ENCODE data around the gene MAB21L1. TPM values are rescaled to one million over a fixed set of nuclear protein-coding genes. Genes with fewer than 3 reads are reported as not detected.

Gene MAB21L1
- total and polyA plus RNA-seq, 2 donors (not counting 3 experiments of a cell fraction or from before 2014, with no cell fraction given) = 0.03 TPM; not detected in 1

GRCh38 chr13:35457258-35457657 lies 19.2 kb downstream of the MAB21L1 start:
- Histone ChIP-seq H3K36me3 (ENCODE audit: control insufficient read depth in 2 of 2, extremely low read depth in 1 of 2, insufficient read depth in 2 of 2, low read length in 2 of 2) (no peaks in the 10 kb centered on the region), H3K4me2 (ENCODE audit: insufficient read depth, low read length) (no peak overlapping the region), H3K4me3 (replicated peaks in 1 of 3; ENCODE audit: insufficient read depth in 1 of 3, low read depth in 1 of 3, low read length in 3 of 3) (no peak overlapping the region), H3K9ac (replicated peaks; ENCODE audit: extremely low read depth, insufficient read depth, low read length) (no peak overlapping the region), H3K4me1 (ENCODE audit: control insufficient read depth, extremely low read depth, insufficient read depth, low read length) (no peaks in the 10 kb centered on the region), H4K20me1 (replicated peaks; ENCODE audit: control insufficient read depth, extremely low read depth, insufficient read depth, low read length) (no peaks in the 10 kb centered on the region), H3K9me1 (replicated peaks; ENCODE audit: control insufficient read depth, extremely low read depth, insufficient read depth, low read length) (no peaks in the 10 kb centered on the region), H3K79me2 (ENCODE audit: control insufficient read depth, insufficient read depth, low read length) (no peaks in the 10 kb centered on the region), H2AFZ (ENCODE audit: low read depth, low read length) (no peak overlapping the region), H3K9me3 (replicated peaks; ENCODE audit: control insufficient read depth, insufficient read depth, low read length) (no peaks in the 10 kb centered on the region), H3K27ac (ENCODE audit: insufficient read depth, low read depth, low read length) (no peak overlapping the region), H3K27me3 (ENCODE audit: control insufficient read depth in 2 of 2, insufficient read depth in 2 of 2, low read length in 2 of 2) (no peaks in the 10 kb centered on the region)
- POLR2A ChIA-PET = no interaction called here
- BruUV-seq (replicated peaks) = no TSS peak
- TF ChIP-seq POLR2A (IDR thresholded peaks at IDR 0.05; ENCODE audit: low read depth, low read length) (no peak), POLR2AphosphoS5 (IDR thresholded peaks at IDR 0.05; ENCODE audit: insufficient read depth, low read depth, low read length) (no peak), FOS (IDR thresholded peaks at IDR 0.05; ENCODE audit: borderline replicate concordance, insufficient read depth, low read length) (no peak), JUN (IDR thresholded peaks at IDR 0.05; ENCODE audit: borderline replicate concordance, insufficient read depth, insufficient read length, low read depth) (no peak), MYC (IDR thresholded peaks at IDR 0.05; ENCODE audit: low read depth, low read length) (no peak), EZH2 (IDR thresholded peaks at IDR 0.05; ENCODE audit: borderline replicate concordance, low read depth, low read length, severe bottlenecking) (no peak), GATA2 (IDR thresholded peaks at IDR 0.05; ENCODE audit: insufficient read depth, insufficient read length, low read depth, low read length) (no peak)
- TF ChIP-seq, protein P1, sequence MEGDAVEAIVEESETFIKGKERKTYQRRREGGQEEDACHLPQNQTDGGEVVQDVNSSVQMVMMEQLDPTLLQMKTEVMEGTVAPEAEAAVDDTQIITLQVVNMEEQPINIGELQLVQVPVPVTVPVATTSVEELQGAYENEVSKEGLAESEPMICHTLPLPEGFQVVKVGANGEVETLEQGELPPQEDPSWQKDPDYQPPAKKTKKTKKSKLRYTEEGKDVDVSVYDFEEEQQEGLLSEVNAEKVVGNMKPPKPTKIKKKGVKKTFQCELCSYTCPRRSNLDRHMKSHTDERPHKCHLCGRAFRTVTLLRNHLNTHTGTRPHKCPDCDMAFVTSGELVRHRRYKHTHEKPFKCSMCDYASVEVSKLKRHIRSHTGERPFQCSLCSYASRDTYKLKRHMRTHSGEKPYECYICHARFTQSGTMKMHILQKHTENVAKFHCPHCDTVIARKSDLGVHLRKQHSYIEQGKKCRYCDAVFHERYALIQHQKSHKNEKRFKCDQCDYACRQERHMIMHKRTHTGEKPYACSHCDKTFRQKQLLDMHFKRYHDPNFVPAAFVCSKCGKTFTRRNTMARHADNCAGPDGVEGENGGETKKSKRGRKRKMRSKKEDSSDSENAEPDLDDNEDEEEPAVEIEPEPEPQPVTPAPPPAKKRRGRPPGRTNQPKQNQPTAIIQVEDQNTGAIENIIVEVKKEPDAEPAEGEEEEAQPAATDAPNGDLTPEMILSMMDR (IDR thresholded peaks at IDR 0.05; ENCODE audit: extremely low read depth in 1 of 2, insufficient read depth in 1 of 2, low read depth in 1 of 2, low read length in 2 of 2) = no peak
- TF ChIP-seq, protein P2, sequence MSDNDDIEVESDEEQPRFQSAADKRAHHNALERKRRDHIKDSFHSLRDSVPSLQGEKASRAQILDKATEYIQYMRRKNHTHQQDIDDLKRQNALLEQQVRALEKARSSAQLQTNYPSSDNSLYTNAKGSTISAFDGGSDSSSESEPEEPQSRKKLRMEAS (IDR thresholded peaks at IDR 0.05; ENCODE audit: insufficient read depth, insufficient read length) = no peak
- DNase-seq (ENCODE audit: low read depth, low spot score) (no peak), FAIRE-seq (no peak)
- dilution Hi-C loops (cut with MboI; ENCODE audit: extremely low pct_ligation_motif_present, low sequenced_read_pairs) = no loop called here
- intact Hi-C loops (cut with micrococcal nuclease) = loop anchor here (5.0 kb wide), 1 partner anchor 50 kb away; no protein-coding TSS in a partner anchor
- CTCF ChIA-PET = interaction anchor here (1.0 kb wide), 1 partner anchor 80 kb away, joined by 3 read pairs; no protein-coding TSS in a partner anchor

Data from endothelial cell of umbilical vein (primary cell).